Body of pancreas (tissue), 4 donors: ENCODE results near the gene AK5. TPM values are rescaled to one million over a fixed set of nuclear protein-coding genes. Genes with fewer than 3 reads are reported as not detected.

Experiments
- ATAC-seq: fragments of 150-250 bp; one replicate; pipeline ENCODE4 v1.9.1; 2016
- DNase-seq, 4 donors: peaks; one replicate each; pipeline ENCODE4 v3.0.0-alpha.2; 2019
- H3K27ac ChIP-seq, 4 donors: fragments of 200-600 bp; sonication (generic); 1 replicate in 3 of 4; 2 replicates in 1 of 4; pipeline versions ENCODE4 v1.5.1 to v1.6.1; 2016 to 2019; ENCODE audit warnings: mild to moderate bottlenecking in 1 of 4, mixed read lengths in 1 of 4, moderate library complexity in 1 of 4
- H3K27me3 ChIP-seq, 2 donors: fragments of 200-600 bp; sonication (generic); one replicate each; pipeline ENCODE4 v1.6.0; 2016; ENCODE audit warnings: mild to moderate bottlenecking in 1 of 2
- H3K36me3 ChIP-seq, 2 donors: fragments of 200-600 bp; sonication (generic); replicated peaks in 1 of 2; 2 replicates each; pipeline ENCODE4 v1.5.1; 2016; ENCODE audit warnings: low read depth in 2 of 2; ENCODE audit not compliant: insufficient read depth in 1 of 2
- H3K4me1 ChIP-seq: fragments of 200-600 bp; sonication (generic); one replicate; pipeline ENCODE4 v1.6.0; 2016
- H3K4me3 ChIP-seq, 2 donors: fragments of 200-600 bp; sonication (generic); 1 replicate in 1 of 2; 2 replicates in 1 of 2; pipeline ENCODE4 v1.5.1; 2016 to 2019
- H3K9me3 ChIP-seq, 3 donors: fragments of 200-600 bp; sonication (generic); 1 replicate in 2 of 3; 2 replicates in 1 of 3; pipeline ENCODE4 v1.5.1; 2016
- CTCF ChIP-seq, 7 experiments: fragments of 450-650 bp in 4 of 7; fragments of 200-600 bp in 3 of 7; sonication (generic) in 3 of 7; IDR thresholded peaks; one replicate each; pipeline ENCODE4 v1.5.1; 2016 to 2019; ENCODE audit warnings: antibody characterized with exemption in 7 of 7
- POLR2A ChIP-seq, 3 donors: fragments of 450-650 bp; IDR thresholded peaks; one replicate each; pipeline ENCODE4 v1.6.1; 2016; ENCODE audit warnings: antibody characterized with exemption in 3 of 3, mild to moderate bottlenecking in 2 of 3
- WGBS, 2 donors: methylation state at CpG; one replicate each; pipeline ENCODE4 v1.1.5; 2017; 5-methylcytosine and 5-hydroxymethylcytosine counted together
- intact Hi-C: fragments of 100-400 bp; cut with DNase I; formaldehyde crosslinking; loops from one replicate; pipeline ENCODE4 v1.15.1; 2023
- total RNA-seq, 2 donors: library from RNA; depleted of rRNA; stranded (reverse); fragments of >200 nt; gene quantifications; one replicate each; pipeline ENCODE4 v1.1.0, GENCODE V29; 2016

AK5 gene
- total RNA-seq, 2 donors from 2014 or later = not detected

GRCh38 chr1:77484334-77484733 is 202.5 kb downstream of the AK5 start:
- Histone ChIP-seq H3K4me1 (no peaks in the 10 kb centered on the region), H3K27me3 (no peaks in the 10 kb centered on the region), H3K4me3 (no peak overlapping the region), H3K9me3 (no peaks in the 10 kb centered on the region), H3K27ac (no peak overlapping the region), H3K36me3 (no peaks in the 10 kb centered on the region)
- TF ChIP-seq CTCF (IDR thresholded peaks at IDR 0.05) (no peak), POLR2A (IDR thresholded peaks at IDR 0.05) (no peak)
- 41 to 53% methylated on average over 1 of the region's 1 CpG for WGBS, 2 donors
- ATAC-seq (no peak), DNase-seq (no peak)
- intact Hi-C loops = no loop called here

- no peak for TF ChIP-seq POLR2A (IDR thresholded peaks at IDR 0.05)
- no peak for TF ChIP-seq CTCF (IDR thresholded peaks at IDR 0.05)
- no peak overlapping the region for H3K27ac ChIP-seq
- DNase-seq = no peak
- H3K27me3 ChIP-seq = no peaks in the 10 kb centered on the region
- H3K36me3 ChIP-seq = no peaks in the 10 kb centered on the region
- H3K4me3 ChIP-seq = no peak overlapping the region
- H3K9me3 ChIP-seq = no peaks in the 10 kb centered on the region
- 61 to 63% methylated on average over 2 of the region's 2 CpGs for WGBS, 2 donors
- intact Hi-C loops = no loop called here
- ATAC-seq = no peak
- no peaks in the 10 kb centered on the region for H3K4me1 ChIP-seq
Observed at GRCh38 chr1:77484926-77485325, 203.1 kb downstream of the AK5 start.

GRCh38 chr1:77487631-77488030 is 205.8 kb downstream of the AK5 start:
- WGBS, 2 donors = 70 to 100% methylated on average over 1 of the region's 1 CpG
- no peaks in the 10 kb centered on the region for H3K36me3 ChIP-seq

GRCh38 chr1:77489910-77490309 is 208.1 kb downstream of the AK5 start:
- 41 to 46% methylated on average over 2 of the region's 2 CpGs for WGBS, 2 donors
- Histone ChIP-seq H3K36me3 (no peaks in the 10 kb centered on the region), H3K4me1 (no peaks in the 10 kb centered on the region), H3K4me3 (no peak overlapping the region), H3K27ac (no peak overlapping the region), H3K27me3 (no peaks in the 10 kb centered on the region), H3K9me3 (no peaks in the 10 kb centered on the region)
- TF ChIP-seq POLR2A (IDR thresholded peaks at IDR 0.05) = no peak
- TF ChIP-seq CTCF (IDR thresholded peaks at IDR 0.05) = no peak
- DNase-seq (no peak), ATAC-seq (no peak)
- intact Hi-C loops = no loop called here

More at GRCh38 chr1:77487631-77488030, 205.8 kb downstream of the AK5 start:
- Histone ChIP-seq H3K4me3 (no peak overlapping the region), H3K27ac (no peak overlapping the region), H3K9me3 (no peaks in the 10 kb centered on the region), H3K27me3 (no peaks in the 10 kb centered on the region), H3K4me1 (no peaks in the 10 kb centered on the region)
- TF ChIP-seq POLR2A (IDR thresholded peaks at IDR 0.05) (no peak), CTCF (IDR thresholded peaks at IDR 0.05) (no peak)
- intact Hi-C loops = no loop called here
- no peak for ATAC-seq
- DNase-seq = no peak

GRCh38 chr1:77494026-77494425 is 212.2 kb downstream of the AK5 start:
- Histone ChIP-seq H3K9me3 (no peaks in the 10 kb centered on the region), H3K27ac (no peak overlapping the region), H3K27me3 (no peaks in the 10 kb centered on the region), H3K4me3 (no peak overlapping the region), H3K36me3 (no peaks in the 10 kb centered on the region), H3K4me1 (no peaks in the 10 kb centered on the region)
- DNase-seq (no peak), ATAC-seq (no peak)
- intact Hi-C loops = no loop called here
- TF ChIP-seq CTCF (IDR thresholded peaks at IDR 0.05) (no peak), POLR2A (IDR thresholded peaks at IDR 0.05) (no peak)
